K562 (cell line): ENCODE results near the gene TSPAN15. TPM values are rescaled to one million over a fixed set of nuclear protein-coding genes. Genes with fewer than 3 reads are reported as not detected.

ENCODE experiments used
- MAFG ChIP-seq: fragments of 450-650 bp; conservative IDR thresholded peaks from 2 replicates; pipeline ENCODE4 v1.6.1; 2016; ENCODE audit warnings: missing genetic modification characterization, missing compliant biosample characterization
- MEIS2 ChIP-seq: fragments of 450-650 bp; IDR thresholded peaks from 2 replicates; pipeline ENCODE4 v1.6.1; 2014; ENCODE audit warnings: mild to moderate bottlenecking; ENCODE audit not compliant: partially characterized antibody
- PTRF ChIP-seq: fragments of 450-650 bp; IDR thresholded peaks from 2 replicates; pipeline ENCODE4 v1.6.1; 2016; ENCODE audit warnings: mild to moderate bottlenecking, missing genetic modification characterization, missing compliant biosample characterization
- SMAD4 ChIP-seq: fragments of 250-450 bp; sonication (Bioruptor Pico); conservative IDR thresholded peaks from 2 replicates; pipeline ENCODE4 v1.8.0; 2021; ENCODE audit warnings: inconsistent platforms, mild to moderate bottlenecking, moderate library complexity
- TEAD1 ChIP-seq, 2 experiments: fragments of 450-650 bp in 1 of 2; sonication (generic) in 1 of 2; formaldehyde crosslinking; IDR thresholded peaks; 2 replicates each; pipeline versions ENCODE4 v1.4.0 to v1.8.0; 2020 to 2022; ENCODE audit warnings: mild to moderate bottlenecking in 2 of 2, missing genetic modification reagents in 1 of 2
- ZNF143 ChIP-seq: sonication (generic); formaldehyde crosslinking; IDR thresholded peaks from 2 replicates; pipeline ENCODE4 v1.9.0; 2022; ENCODE audit warnings: mild to moderate bottlenecking, missing genetic modification reagents
- ZNF232 ChIP-seq: sonication (generic); formaldehyde crosslinking; IDR thresholded peaks from 2 replicates; pipeline ENCODE4 v1.8.0; 2022; ENCODE audit warnings: mild to moderate bottlenecking, missing genetic modification reagents
- ZNF77 ChIP-seq: fragments of 250-450 bp; sonication (Bioruptor Pico); IDR thresholded peaks from 2 replicates; pipeline ENCODE4 v1.5.0; 2020
- polyA plus RNA-seq, 8 experiments: library from polyadenylated mRNA; depleted of rRNA in 4 of 8; stranded (reverse) in 5 of 8; unstranded in 3 of 8; fragments of >200 nt; fragmentation: Nextera tagmentation in 2 of 8; fragmentation: Illumina TruSeq in 1 of 8; extraction: Ambion mirVana in 2 of 8; extraction: Trizol in 1 of 8; gene quantifications; 2 replicates each; pipeline versions ENCODE4 v1.2.1 to v1.2.3, GENCODE V29; 2011 to 2014; ENCODE audit warnings: inconsistent platforms in 1 of 8, missing spikeins in 1 of 8
- total RNA-seq, 7 experiments: library from RNA; depleted of rRNA in 6 of 7; stranded (reverse); fragments of >200 nt in 6 of 7; fragmentation: Illumina TruSeq in 2 of 7; extraction: Trizol in 2 of 7; gene quantifications; 2 replicates each; pipeline versions ENCODE4 v1.2.1 to v1.2.3, GENCODE V29; 2011 to 2021; ENCODE audit warnings: low replicate concordance in 1 of 7
- TF ChIP-seq, protein P1 (sequence below): fragments of 450-650 bp; IDR thresholded peaks from one replicate; pipeline ENCODE4 v1.6.1; 2018; ENCODE audit warnings: mild to moderate bottlenecking, moderate library complexity; ENCODE audit not compliant: partially characterized antibody
- TF ChIP-seq, protein P2 (sequence below), 2 experiments: IDR thresholded peaks in 1 of 2; conservative IDR thresholded peaks in 1 of 2; 2 replicates each; pipeline ENCODE4 v1.6.1; 2016; ENCODE audit warnings: low read depth in 2 of 2, mild to moderate bottlenecking in 1 of 2, missing compliant biosample characterization in 1 of 2, missing genetic modification characterization in 1 of 2, moderate library complexity in 1 of 2

Gene TSPAN15
- total and polyA plus RNA-seq, 9 of the 15 experiments (the other 6 are each of a cell fraction or from before 2014, with no cell fraction given), result 0.33 to 1.0 (median 0.45) TPM; not detected in 2

DNA sequence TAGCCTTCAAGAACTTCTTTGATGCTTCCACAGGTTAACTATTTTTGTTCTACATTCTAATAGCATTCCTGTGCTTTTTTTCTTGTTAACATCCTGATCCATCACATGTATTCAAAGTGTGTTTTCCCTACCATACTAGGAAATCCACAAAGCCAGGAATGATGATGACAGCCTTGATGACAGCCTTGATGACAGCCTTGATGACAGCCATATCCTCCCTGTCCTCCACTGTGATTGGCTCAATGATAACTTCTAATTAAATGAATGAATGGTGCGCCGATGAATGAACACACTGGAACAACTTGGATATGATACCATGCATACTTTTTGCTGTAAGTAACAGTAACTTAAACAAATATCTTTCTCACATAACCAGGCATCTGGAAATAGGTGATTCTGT lies 26.2 kb upstream of the TSPAN15 start (continued):
- TF ChIP-seq, protein P1, sequence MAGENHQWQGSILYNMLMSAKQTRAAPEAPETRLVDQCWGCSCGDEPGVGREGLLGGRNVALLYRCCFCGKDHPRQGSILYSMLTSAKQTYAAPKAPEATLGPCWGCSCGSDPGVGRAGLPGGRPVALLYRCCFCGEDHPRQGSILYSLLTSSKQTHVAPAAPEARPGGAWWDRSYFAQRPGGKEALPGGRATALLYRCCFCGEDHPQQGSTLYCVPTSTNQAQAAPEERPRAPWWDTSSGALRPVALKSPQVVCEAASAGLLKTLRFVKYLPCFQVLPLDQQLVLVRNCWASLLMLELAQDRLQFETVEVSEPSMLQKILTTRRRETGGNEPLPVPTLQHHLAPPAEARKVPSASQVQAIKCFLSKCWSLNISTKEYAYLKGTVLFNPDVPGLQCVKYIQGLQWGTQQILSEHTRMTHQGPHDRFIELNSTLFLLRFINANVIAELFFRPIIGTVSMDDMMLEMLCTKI, result no peak
- no peak for TF ChIP-seq PTRF (tag)
- no peak for TF ChIP-seq SMAD4 (CRISPR knock-in tag)
- TF ChIP-seq, protein P2, sequence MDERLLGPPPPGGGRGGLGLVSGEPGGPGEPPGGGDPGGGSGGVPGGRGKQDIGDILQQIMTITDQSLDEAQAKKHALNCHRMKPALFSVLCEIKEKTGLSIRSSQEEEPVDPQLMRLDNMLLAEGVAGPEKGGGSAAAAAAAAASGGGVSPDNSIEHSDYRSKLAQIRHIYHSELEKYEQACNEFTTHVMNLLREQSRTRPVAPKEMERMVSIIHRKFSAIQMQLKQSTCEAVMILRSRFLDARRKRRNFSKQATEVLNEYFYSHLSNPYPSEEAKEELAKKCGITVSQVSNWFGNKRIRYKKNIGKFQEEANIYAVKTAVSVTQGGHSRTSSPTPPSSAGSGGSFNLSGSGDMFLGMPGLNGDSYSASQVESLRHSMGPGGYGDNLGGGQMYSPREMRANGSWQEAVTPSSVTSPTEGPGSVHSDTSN (CRISPR knock-in tag; IDR thresholded peaks at IDR 0.05; ENCODE audit: low read depth), result no peak
- TF ChIP-seq, protein P2 (tag; conservative IDR thresholded peaks at IDR 0.05; ENCODE audit: low read depth), result peak; percentile 58
- peak; percentile 58 for TF ChIP-seq MEIS2
- TF ChIP-seq ZNF232 (CRISPR knock-in tag), result no peak
- no peak for TF ChIP-seq ZNF77 (CRISPR knock-in tag)
- TF ChIP-seq MAFG (tag), result no peak
- no peak for TF ChIP-seq ZNF143
- no peak for TF ChIP-seq TEAD1 (CRISPR knock-in tag; IDR thresholded peaks at IDR 0.05)
